ENCODE data around the gene BABAM2. TPM values are rescaled to one million over a fixed set of nuclear protein-coding genes. Genes with fewer than 3 reads are reported as not detected.

Gene BABAM2
- total RNA-seq, 2 donors from 2014 or later, result 32.2 to 33.5 TPM

- Histone ChIP-seq H3K27ac (peak overlapping the region; percentile 54), H3K4me1 (peaks cover 22% of the 10 kb centered on the region), H3K9me3 (no peaks in the 10 kb centered on the region), H3K9ac (ENCODE audit: low read depth in 2 of 2, low read length in 2 of 2) (no peak overlapping the region), H3K4me3 (no peak overlapping the region), H3K36me3 (no peaks in the 10 kb centered on the region), H3K27me3 (no peaks in the 10 kb centered on the region)
- DNase-seq, result no peak
- TF ChIP-seq CTCF (IDR thresholded peaks at IDR 0.05), result no peak
- intact Hi-C loops (cut with DNase I), result no loop called here
These were observed 464.5 kb downstream of the BABAM2 start for GRCh38 chr2:28354920-28355520.

GRCh38 chr2:28355521-28356094 is 465.1 kb downstream of the BABAM2 start:
- Histone ChIP-seq H3K27ac (peak overlapping the region; percentile 54), H3K4me3 (no peak overlapping the region), H3K9me3 (no peaks in the 10 kb centered on the region), H3K9ac (ENCODE audit: low read depth in 2 of 2, low read length in 2 of 2) (peak overlapping the region; percentile 13 to 27), H3K27me3 (no peaks in the 10 kb centered on the region), H3K4me1 (peaks cover 22% of the 10 kb centered on the region), H3K36me3 (no peaks in the 10 kb centered on the region)
- no peak for TF ChIP-seq CTCF (IDR thresholded peaks at IDR 0.05)
- intact Hi-C loops (cut with DNase I), result no loop called here
- DNase-seq, result no peak

- H3K4me1 ChIP-seq, result peaks cover 22% of the 10 kb centered on the region
- intact Hi-C loops (cut with DNase I), result no loop called here
These were observed 465.8 kb downstream of the BABAM2 start for GRCh38 chr2:28356095-28356911.

GRCh38 chr2:28357055-28357454 is 466.5 kb downstream of the BABAM2 start:
- TF ChIP-seq CTCF (IDR thresholded peaks at IDR 0.05), result no peak
- intact Hi-C loops (cut with DNase I), result no loop called here
- peaks cover 22% of the 10 kb centered on the region for H3K4me1 ChIP-seq
- no peak for DNase-seq
- H3K27ac ChIP-seq, result no peak overlapping the region
- peak overlapping the region in 1 of 2 donors; percentile 27 for H3K9ac ChIP-seq (ENCODE audit: low read depth in 2 of 2, low read length in 2 of 2)
- no peaks in the 10 kb centered on the region for H3K9me3 ChIP-seq
- no peak overlapping the region for H3K4me3 ChIP-seq
- H3K36me3 ChIP-seq, result no peaks in the 10 kb centered on the region
- no peaks in the 10 kb centered on the region for H3K27me3 ChIP-seq

More at GRCh38 chr2:28356095-28356911, 465.8 kb downstream of the BABAM2 start:
- H3K9me3 ChIP-seq, result no peaks in the 10 kb centered on the region
- no peaks in the 10 kb centered on the region for H3K36me3 ChIP-seq
- H3K4me3 ChIP-seq, result no peak overlapping the region
- no peak for TF ChIP-seq CTCF (IDR thresholded peaks at IDR 0.05)
- H3K27me3 ChIP-seq, result no peaks in the 10 kb centered on the region
- peak; percentile 90 for DNase-seq
- peak overlapping the region; percentile 27 to 54 for H3K9ac ChIP-seq (ENCODE audit: low read depth in 2 of 2, low read length in 2 of 2)
- H3K27ac ChIP-seq, result peak overlapping the region; percentile 54

- TF ChIP-seq CTCF (IDR thresholded peaks at IDR 0.05), result no peak
- Histone ChIP-seq H3K4me1 (peaks cover 22% of the 10 kb centered on the region), H3K36me3 (no peaks in the 10 kb centered on the region), H3K4me3 (no peak overlapping the region), H3K9ac (ENCODE audit: low read depth in 2 of 2, low read length in 2 of 2) (no peak overlapping the region), H3K9me3 (no peaks in the 10 kb centered on the region), H3K27me3 (no peaks in the 10 kb centered on the region), H3K27ac (no peak overlapping the region)
- intact Hi-C loops (cut with DNase I), result no loop called here
- no peak for DNase-seq
These were observed 467.6 kb downstream of the BABAM2 start for GRCh38 chr2:28357948-28358667.
